ENCODE data around the gene NKD1.

The NKD1 gene

DNA sequence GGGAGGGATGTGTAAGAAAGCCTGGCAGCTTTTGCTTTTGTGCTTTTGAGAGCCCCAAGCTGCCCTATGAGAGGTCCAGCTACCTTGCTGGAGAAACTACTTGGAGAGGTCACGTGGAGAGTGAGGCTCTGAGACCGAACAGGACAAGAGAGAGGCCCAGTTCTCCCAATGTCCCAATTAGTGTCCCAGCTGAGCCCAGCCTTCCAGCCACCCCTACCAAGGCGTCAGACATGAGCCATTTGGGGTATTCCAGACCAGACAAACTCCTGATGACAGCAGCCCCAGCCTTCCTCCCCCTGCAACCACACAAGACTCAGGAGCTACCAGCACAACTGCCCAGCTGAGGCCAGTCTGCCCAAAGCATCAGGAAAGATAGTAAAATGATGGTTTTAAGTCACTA, 35.0 kb downstream of the NKD1 start:
- no peak for DNase-seq (ENCODE audit: low read depth in 1 of 2, low spot score in 1 of 2)
- TF ChIP-seq JUND (IDR thresholded peaks at IDR 0.05; ENCODE audit: low read depth) = no peak
- in situ Hi-C loops (cut with HindIII; ENCODE audit: low pct_unique_long_range_greater_than_20kb, low sequenced_read_pairs) = no loop called here

DNA sequence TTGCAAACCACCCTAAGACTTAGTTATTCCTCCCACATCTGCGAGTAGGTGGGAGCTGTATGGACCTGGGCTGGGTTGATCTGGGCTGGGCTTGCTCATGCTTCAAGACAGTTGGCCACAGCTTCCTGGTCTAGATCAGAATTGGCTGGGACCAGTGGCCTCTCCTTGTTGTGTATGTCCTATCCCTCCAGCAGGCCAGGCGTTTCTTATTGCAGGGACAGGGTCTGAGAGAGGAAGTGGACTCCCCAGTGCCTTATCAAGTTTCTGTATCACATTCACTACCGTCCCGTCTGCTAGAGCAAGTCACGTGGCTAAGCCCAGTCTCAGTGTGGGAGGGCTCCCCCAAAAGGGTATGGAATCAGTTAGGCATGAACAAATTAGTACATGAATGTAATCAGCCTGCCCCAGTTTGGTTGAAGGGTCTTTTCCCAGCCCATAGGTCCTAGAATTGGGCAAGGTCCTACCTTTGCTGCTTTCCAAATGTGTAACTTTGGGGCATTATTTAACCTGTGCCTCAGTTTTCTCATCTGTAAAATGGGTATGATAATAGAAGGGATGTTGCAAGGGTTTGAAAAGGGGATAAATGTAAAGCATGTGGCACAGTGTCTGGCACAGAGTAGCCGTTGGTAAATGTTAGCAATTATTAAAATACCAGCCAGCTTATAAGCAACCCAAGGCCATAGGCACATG, 36.0 kb downstream of the NKD1 start:
- no peak for TF ChIP-seq JUND (IDR thresholded peaks at IDR 0.05; ENCODE audit: low read depth)
- no peak for DNase-seq (ENCODE audit: low read depth in 1 of 2, low spot score in 1 of 2)
- in situ Hi-C loops (cut with HindIII; ENCODE audit: low pct_unique_long_range_greater_than_20kb, low sequenced_read_pairs) = no loop called here

DNA sequence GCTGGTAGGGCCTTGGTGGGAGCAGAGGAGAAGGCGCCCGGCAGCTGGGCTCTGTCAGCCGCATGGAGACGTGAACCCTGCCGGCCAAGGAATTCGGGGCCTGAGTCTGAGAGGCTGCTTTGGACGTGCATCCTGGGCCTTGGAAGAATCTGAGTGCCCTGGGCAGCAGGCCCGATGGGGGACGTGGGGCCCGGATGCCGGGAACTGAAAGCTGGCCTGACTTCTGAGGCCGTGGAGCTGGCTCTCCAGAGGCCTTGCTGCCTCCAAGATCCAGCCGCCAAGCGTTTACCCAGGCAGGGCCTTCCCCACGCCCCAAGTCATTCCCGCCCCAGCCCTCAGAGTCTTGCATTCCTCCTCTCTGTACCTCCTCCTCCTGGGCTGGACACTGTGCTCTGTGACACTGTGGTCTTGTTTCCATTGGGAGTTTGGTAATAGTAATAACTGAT, 37.2 kb downstream of the NKD1 start:
- DNase-seq (ENCODE audit: low read depth in 1 of 2, low spot score in 1 of 2) = no peak
- in situ Hi-C loops (cut with HindIII; ENCODE audit: low pct_unique_long_range_greater_than_20kb, low sequenced_read_pairs) = no loop called here
- TF ChIP-seq JUND (IDR thresholded peaks at IDR 0.05; ENCODE audit: low read depth) = no peak

DNA sequence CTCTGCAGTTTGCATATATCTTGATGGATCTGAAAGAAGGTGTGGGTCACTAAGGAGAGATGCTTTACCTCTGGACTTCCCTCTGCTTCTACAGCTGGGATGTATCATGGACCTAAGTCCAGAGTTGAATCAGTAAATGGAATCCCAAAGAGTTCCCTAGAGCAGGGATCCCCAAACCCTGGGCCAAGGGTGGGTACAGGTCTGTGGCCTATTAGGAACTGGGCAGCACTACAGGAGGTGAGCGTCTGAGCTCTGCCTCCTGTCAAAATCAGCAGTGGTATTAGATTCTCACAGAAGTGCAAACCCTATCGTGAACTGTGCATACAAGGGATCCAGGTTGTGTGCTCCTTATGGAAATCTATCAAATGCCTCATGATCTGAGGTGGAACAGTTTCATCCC, 39.3 kb downstream of the NKD1 start:
- no peak for TF ChIP-seq JUND (IDR thresholded peaks at IDR 0.05; ENCODE audit: low read depth)
- in situ Hi-C loops (cut with HindIII; ENCODE audit: low pct_unique_long_range_greater_than_20kb, low sequenced_read_pairs) = no loop called here
- DNase-seq (ENCODE audit: low read depth in 1 of 2, low spot score in 1 of 2) = no peak

DNA sequence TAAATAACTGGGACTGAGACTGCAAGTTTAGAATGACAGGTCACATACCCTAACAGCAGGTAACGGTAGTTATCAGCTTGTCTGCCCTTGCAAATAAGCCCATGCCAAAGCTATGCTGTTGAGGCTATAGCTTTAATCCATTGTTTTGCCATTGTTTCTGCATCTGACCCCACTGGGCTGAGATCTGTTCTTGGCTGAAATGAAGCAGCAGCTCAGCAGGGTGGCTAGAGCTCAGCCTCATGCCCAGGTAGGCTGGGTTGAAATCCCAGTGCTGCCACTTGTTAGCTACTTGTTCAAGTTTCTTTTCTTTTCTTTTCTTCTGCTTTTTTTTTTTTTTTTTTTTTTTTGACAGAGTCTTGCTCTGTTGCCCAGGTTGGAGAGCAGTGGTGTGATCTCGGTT, 40.1 kb downstream of the NKD1 start:
- no peak for DNase-seq (ENCODE audit: low read depth in 1 of 2, low spot score in 1 of 2)
- TF ChIP-seq JUND (IDR thresholded peaks at IDR 0.05; ENCODE audit: low read depth) = no peak
- in situ Hi-C loops (cut with HindIII; ENCODE audit: low pct_unique_long_range_greater_than_20kb, low sequenced_read_pairs) = no loop called here

DNA sequence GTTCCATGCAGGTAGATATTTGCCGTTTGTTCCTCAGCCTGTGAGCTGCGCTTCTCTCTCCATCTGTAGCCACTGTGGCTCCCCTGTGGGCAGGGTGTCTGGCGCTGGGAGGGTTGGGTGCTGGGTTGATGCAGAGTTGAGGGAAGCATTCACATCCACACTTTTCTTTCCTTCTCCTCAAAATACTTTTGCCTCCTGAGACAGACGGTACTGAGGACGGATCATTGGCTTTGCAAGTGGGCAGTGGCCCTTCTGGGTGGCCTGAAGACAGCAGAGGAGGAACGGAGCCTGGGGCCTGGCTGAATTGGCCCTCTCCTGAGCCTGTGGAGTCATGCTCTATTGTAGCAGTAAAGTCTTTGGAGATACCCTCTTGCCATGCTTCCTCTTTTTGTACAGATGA, 43.0 kb downstream of the NKD1 start:
- TF ChIP-seq JUND (IDR thresholded peaks at IDR 0.05; ENCODE audit: low read depth) = no peak
- in situ Hi-C loops (cut with HindIII; ENCODE audit: low pct_unique_long_range_greater_than_20kb, low sequenced_read_pairs) = no loop called here
- DNase-seq (ENCODE audit: low read depth in 1 of 2, low spot score in 1 of 2) = no peak

DNA sequence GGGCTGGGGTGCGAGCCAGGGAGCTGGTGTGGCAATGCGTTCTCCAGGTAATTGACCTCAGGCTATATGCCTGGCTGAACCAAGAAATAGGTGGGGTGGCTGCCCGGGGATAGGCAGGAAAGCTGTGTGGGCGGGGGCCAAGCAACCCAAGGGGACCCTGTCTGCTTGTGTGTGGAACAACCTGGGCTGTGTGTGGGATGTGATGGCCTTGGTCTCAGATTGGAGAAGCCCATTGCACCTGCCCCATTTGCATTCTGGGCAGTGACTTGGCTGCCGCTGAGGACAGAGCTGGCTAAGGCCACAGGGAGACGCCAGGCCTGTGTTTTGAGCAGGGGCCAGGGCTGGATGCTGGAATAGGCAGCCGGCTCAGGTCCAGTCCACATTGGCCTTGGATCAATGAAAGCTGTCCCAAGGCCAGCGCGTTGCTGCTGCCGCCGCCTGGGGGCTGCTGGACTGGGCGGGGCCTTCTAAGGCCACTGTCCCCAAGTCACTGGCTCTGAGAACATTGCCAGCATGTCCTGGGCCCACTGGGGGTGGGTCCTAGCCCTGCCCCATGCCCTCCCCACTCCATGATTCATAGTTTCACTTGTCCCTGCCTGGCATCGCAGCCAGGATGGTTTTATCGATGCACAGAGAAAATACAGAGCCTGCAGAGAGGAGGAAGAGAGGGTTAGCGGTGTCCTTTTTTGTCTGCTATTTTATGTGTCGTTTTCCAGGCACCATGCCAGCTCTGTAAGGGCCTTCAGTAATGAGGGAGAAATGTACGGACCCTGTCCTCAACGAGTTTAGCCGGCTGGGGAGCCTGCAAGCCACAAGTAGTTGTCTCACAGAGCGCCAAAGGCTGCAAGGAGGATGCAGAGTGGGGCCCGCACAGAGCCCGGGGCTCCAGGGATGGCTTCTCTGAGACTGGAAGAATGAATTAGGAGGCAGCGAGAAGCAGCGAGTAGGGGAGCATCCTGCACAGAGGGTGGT, 43.9 kb downstream of the NKD1 start:
- no peak for TF ChIP-seq JUND (IDR thresholded peaks at IDR 0.05; ENCODE audit: low read depth)
- in situ Hi-C loops (cut with HindIII; ENCODE audit: low pct_unique_long_range_greater_than_20kb, low sequenced_read_pairs) = no loop called here
- DNase-seq (ENCODE audit: low read depth in 1 of 2, low spot score in 1 of 2) = no peak

DNA sequence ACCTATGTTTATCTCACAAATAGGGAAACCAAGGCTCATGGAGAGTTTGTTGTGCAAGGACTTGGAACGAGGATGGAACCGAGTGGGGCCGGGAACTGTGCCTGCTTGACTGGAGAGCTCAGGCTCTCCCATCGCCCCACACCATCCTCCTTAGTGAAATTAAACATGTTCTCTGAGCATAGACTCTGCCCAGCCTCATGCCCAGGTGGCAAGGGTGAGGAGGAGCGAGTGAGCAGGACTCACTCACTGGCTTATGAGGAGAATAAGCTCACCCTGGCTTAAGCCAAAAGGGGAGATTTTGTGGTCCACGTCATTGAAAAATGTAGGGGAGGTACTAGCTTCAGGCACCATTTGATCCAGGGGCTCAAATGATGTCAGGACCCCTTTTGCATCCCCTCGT, 44.8 kb downstream of the NKD1 start:
- in situ Hi-C loops (cut with HindIII; ENCODE audit: low pct_unique_long_range_greater_than_20kb, low sequenced_read_pairs) = no loop called here
- DNase-seq (ENCODE audit: low read depth in 1 of 2, low spot score in 1 of 2) = no peak
- no peak for TF ChIP-seq JUND (IDR thresholded peaks at IDR 0.05; ENCODE audit: low read depth)

DNA sequence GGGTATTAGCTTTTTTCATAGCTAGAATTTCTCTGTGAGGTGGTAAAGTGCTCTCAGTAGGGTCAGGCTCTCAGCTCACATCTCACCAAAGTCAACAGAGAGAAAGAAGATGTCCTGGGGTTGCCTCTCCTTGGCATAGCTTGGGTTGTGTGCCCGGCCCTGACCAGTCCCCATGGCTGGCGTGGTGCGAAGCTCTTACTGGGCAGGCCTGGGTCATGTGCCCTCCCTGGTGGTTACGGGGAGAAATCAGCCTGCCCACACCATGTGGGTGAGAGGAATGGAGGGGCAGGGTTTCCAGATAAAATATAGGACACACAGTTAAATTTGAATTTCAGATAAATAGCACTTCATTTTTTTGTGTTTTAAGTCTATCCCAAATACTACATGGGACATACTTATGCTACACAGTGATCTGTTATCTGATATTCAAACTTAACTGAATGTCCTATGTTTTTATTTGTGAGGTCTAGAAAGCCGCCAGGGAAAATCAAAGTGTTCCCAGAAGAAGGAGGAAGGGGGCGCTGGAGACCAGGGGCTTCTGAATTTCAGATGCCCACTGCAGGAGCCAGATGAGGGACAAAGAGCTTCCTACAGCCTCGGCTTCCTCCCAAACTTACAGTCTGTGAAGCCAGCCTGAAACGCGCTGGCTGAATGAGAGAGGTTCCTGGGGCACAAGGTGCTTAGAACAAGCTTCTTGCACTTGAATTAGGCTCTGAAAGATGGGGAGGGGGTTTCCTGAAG, 45.4 kb downstream of the NKD1 start:
- no peak for TF ChIP-seq JUND (IDR thresholded peaks at IDR 0.05; ENCODE audit: low read depth)
- in situ Hi-C loops (cut with HindIII; ENCODE audit: low pct_unique_long_range_greater_than_20kb, low sequenced_read_pairs) = no loop called here
- DNase-seq (ENCODE audit: low read depth in 1 of 2, low spot score in 1 of 2) = no peak

DNA sequence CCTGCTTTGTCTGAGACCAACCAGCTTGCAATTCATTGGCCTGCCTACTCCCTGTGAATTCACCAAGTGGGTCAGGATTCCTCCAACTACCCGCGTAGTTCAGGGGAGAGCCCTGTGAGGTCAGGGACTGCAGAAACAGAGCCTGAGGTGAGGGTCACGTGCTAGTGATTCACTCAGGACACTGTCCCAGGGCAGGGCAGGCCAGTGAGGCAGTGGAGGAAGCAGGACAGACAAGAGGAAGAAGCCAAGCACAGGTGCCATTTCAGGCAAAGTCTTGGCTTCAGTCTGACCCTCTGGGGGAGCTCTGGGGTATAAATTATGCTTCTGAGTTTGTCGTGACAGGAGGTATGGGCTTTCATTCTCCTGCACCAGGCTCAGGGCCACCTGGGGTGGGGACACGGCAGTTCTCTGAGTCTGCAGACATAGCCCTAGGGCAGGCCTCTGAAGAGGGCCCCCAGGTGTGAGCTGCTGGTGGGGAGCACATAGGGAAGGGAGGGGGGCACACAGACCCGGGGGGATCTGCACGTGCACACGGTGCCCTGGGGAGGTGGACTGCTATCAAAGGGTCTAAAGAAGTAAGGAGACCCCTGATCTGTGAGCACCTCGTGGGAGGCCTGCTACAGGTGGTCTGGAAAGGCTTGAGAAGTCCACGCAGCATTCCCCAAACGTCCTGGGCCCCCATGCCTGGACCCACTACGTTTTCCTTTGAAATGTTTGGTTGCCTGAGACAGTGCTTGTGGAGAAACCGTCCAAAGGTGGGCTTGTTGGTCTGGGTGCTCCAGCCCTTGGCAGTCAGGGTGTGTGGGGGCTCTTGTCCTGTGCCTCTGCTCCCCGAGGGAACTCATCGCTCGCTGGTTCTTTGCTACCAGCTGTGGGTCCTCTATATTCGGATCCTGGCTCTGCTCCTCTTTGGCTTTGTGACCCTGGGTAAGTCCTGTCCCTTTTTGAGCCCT, 46.4 kb downstream of the NKD1 start:
- no peak for DNase-seq (ENCODE audit: low read depth in 1 of 2, low spot score in 1 of 2)
- in situ Hi-C loops (cut with HindIII; ENCODE audit: low pct_unique_long_range_greater_than_20kb, low sequenced_read_pairs) = no loop called here
- TF ChIP-seq JUND (IDR thresholded peaks at IDR 0.05; ENCODE audit: low read depth) = no peak

DNA sequence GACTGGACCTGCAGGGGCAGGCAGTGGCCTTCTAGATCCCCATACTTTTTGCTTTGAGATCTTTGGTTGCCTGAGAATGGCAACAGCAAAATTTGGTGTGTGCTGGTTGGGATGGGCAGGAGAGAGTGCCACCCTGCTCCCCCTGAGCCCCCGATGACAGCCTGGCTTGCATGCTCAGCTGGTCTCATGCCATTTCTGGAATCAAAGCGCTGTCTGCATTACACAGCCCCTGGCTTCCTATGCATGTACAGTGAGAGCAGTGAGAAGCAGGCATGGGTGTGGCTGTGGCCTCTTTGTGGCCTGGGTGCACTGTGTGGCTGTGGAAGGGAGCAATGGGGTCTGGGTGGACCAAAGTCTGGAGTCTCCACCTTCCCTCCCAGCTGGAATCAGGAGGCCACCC, 47.7 kb downstream of the NKD1 start:
- in situ Hi-C loops (cut with HindIII; ENCODE audit: low pct_unique_long_range_greater_than_20kb, low sequenced_read_pairs) = no loop called here
- no peak for DNase-seq (ENCODE audit: low read depth in 1 of 2, low spot score in 1 of 2)
- no peak for TF ChIP-seq JUND (IDR thresholded peaks at IDR 0.05; ENCODE audit: low read depth)

Measured in T47D (cell line).